Measurements from ENCODE around the gene DUSP7. TPM values are rescaled to one million over a fixed set of nuclear protein-coding genes. Genes with fewer than 3 reads are reported as not detected.

Gene DUSP7
- polyA plus RNA-seq (2014; cell fraction: cytosol; rRNA removed): 10.7 and 12.3 TPM in 2 replicates
- 7.5 and 9.8 TPM in 2 replicates for polyA plus RNA-seq (2014; cell fraction: nucleus; rRNA removed)

GRCh38 chr3:52056521-52056967, at the start of gene DUSP7:
TSS of gene DUSP7 (minus strand) at chr3:52056571. CDS start at chr3:52056366, 205 bp downstream.
- peak; percentile 67 for DNase-seq (ENCODE audit: low spot score)

- no peak for DNase-seq (ENCODE audit: low spot score)
Measured at GRCh38 chr3:52104684-52105640, 48.6 kb upstream of the DUSP7 start.

GRCh38 chr3:52102934-52103333, 46.6 kb upstream of the DUSP7 start:
- no peak for DNase-seq (ENCODE audit: low spot score)

- no peak for DNase-seq (ENCODE audit: low spot score)
Measured at GRCh38 chr3:52099001-52099401, 42.6 kb upstream of the DUSP7 start.

GRCh38 chr3:52097851-52098507, 41.6 kb upstream of the DUSP7 start:
- no peak for DNase-seq (ENCODE audit: low spot score)

- DNase-seq (ENCODE audit: low spot score): no peak
Measured at GRCh38 chr3:52095990-52096775, 39.8 kb upstream of the DUSP7 start.

GRCh38 chr3:52094571-52095485, 38.5 kb upstream of the DUSP7 start:
- DNase-seq (ENCODE audit: low spot score): no peak

GRCh38 chr3:52093756-52094545, 37.6 kb upstream of the DUSP7 start:
- no peak for DNase-seq (ENCODE audit: low spot score)

GRCh38 chr3:52092891-52093290, 36.5 kb upstream of the DUSP7 start:
- no peak for DNase-seq (ENCODE audit: low spot score)

GRCh38 chr3:52092271-52092660, 35.9 kb upstream of the DUSP7 start:
- no peak for DNase-seq (ENCODE audit: low spot score)

- no peak for DNase-seq (ENCODE audit: low spot score)
Measured at GRCh38 chr3:52091586-52092270, 35.4 kb upstream of the DUSP7 start.

- no peak for DNase-seq (ENCODE audit: low spot score)
Measured at GRCh38 chr3:52090933-52091468, 34.6 kb upstream of the DUSP7 start.

- no peak for DNase-seq (ENCODE audit: low spot score)
Measured at GRCh38 chr3:52090131-52090932, 34.0 kb upstream of the DUSP7 start.

- no peak for DNase-seq (ENCODE audit: low spot score)
Measured at GRCh38 chr3:52089691-52090090, 33.3 kb upstream of the DUSP7 start.

- peak; percentile 58 for DNase-seq (ENCODE audit: low spot score)
Measured at GRCh38 chr3:52088445-52089367, 32.3 kb upstream of the DUSP7 start.

- no peak for DNase-seq (ENCODE audit: low spot score)
Measured at GRCh38 chr3:52087731-52088130, 31.4 kb upstream of the DUSP7 start.

All from SK-N-DZ (cell line).